ENCODE results near the gene ING3.
A peak's percentile ranks its signal among the peaks of the same experiment; 100 is the strongest.

Gene ING3, protein sequence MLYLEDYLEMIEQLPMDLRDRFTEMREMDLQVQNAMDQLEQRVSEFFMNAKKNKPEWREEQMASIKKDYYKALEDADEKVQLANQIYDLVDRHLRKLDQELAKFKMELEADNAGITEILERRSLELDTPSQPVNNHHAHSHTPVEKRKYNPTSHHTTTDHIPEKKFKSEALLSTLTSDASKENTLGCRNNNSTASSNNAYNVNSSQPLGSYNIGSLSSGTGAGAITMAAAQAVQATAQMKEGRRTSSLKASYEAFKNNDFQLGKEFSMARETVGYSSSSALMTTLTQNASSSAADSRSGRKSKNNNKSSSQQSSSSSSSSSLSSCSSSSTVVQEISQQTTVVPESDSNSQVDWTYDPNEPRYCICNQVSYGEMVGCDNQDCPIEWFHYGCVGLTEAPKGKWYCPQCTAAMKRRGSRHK

GRCh38 chr7:120950539-120951308 lies at the start of gene ING3:
TSS of gene ING3 (plus strand) at chr7:120950777. CDS start at chr7:120950897, 120 bp downstream.
- peak; percentile 95 to 96 for ATAC-seq

DNA sequence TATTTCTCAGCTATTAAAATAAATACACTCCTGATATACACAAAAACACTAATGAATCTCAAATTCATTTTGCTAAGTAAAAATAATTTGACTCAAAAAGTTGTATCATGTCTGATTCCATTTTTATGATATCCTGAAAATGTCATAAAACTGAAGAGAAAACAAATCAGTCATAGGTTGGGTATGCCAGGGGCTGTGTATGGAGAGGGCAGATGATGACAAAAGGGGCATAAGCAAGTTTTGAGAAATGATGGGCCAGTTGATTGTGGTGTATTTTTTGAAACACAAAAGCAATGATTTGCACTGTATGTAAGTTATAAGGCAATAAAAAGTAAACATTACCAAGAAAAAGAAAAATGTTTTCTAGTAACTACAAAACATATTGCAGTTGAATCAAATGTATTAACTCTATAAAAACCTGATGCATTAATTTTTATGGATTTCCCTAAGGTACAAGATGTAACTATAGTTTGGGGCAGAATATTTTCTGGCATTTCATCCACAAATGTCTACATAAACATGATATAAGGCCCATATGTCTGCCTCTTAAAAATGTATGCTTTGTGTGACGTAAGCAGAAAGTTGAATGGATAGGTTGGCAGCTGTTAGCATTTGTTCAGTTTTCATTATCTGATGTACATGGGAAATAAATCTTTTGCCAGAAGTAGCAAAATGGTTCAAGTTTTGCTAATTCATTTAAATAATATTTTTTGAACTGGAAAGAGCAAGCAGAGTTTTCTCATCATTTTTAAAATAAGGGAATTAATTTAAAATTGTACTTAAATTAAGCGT lies 35.1 kb upstream of the ING3 start:
- ATAC-seq: no peak

- ATAC-seq: no peak
Observed at GRCh38 chr7:120916121-120916520, 34.5 kb upstream of the ING3 start.

GRCh38 chr7:120916538-120916937 lies 34.0 kb upstream of the ING3 start:
- ATAC-seq: no peak

- no peak for ATAC-seq
Observed at GRCh38 chr7:120919466-120919865, 31.1 kb upstream of the ING3 start.

DNA sequence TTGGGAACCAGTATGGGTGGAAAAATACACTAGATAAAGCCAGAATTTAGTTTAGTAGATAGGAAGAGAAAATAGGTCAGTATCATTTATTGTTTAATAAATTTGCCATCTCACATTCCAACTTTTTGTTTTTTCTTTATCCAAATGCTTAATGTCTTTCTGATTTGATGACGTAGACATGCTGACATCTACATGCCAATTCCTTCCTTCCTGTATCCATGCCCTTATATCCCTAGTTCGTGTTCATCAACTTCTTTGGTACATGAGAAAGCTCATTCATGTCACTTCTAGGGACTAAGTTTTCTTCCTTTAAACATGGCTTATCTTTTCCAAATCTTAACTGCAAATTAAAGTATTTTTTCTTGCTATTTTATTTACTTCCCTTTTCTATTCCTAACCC lies 30.5 kb upstream of the ING3 start:
- ATAC-seq: no peak

DNA sequence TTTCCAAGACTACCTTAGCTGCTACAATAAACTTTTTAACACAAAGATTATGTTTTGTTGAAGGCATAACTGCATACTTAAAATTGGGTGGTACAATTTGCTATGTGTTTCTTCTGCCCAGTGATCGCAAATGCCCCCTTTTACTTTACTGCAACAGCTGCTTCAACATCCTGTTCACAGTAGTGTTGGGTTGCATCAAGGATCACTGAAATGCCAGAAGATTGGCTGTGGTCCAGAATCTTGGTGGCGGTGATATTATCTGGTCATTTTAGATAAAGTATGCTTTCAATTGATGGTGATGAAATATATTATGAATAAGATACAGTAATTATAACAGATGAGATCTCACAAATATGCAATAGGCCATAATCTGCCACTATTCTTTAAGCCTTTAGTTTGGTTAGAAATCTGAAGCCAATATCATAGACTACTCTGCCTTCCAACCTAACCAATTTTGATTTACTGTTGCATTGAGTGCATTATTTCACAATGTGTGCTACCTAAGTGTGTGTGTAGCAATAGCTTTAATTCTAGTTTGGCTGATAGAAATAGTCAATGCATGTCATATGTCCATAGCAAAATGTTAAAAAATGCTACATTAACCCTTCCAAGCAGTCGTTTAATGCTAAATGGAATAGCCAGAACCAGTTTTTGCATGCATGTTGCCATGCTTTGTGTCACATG lies 29.8 kb upstream of the ING3 start:
- ATAC-seq: no peak

DNA sequence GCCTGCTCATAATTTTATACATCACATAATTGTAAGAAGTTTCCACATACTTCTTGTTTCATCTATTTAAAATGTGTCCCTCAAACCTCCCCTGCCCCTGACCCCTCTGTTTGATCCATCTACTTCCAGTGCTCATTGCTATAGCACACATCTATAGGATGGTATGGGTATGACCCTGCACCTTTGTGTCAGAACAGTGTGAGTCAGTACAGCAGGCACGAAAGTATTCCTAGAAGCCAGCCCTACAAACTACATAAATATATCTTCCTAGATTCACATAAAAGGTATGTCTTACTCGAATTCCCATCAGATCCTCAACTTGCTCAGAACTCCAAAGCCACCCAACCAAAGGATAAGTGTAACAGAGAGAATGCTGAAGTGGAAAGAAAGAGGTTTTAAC lies 25.7 kb upstream of the ING3 start:
- ATAC-seq: no peak

DNA sequence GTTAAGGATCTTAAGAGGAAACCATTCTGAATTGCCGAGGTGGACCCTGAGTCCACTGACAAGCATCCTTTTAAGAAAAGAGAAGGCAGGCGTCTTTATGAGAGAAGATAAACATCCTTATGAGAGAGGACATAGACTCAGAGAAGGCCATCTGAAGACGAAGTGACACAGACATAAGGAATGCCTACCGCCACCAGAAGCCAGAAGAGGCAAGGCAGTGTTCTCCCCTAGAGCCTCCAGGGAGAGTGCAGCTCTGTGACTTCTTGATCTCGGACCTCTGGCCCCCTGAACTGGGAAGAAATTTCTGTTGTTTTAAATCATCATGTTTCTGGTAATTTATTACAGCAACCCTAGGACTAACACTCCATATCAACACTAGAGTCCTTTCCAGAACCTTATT lies 25.2 kb upstream of the ING3 start:
- ATAC-seq: no peak

GRCh38 chr7:120926943-120927346 lies 23.6 kb upstream of the ING3 start:
- ATAC-seq: no peak

DNA sequence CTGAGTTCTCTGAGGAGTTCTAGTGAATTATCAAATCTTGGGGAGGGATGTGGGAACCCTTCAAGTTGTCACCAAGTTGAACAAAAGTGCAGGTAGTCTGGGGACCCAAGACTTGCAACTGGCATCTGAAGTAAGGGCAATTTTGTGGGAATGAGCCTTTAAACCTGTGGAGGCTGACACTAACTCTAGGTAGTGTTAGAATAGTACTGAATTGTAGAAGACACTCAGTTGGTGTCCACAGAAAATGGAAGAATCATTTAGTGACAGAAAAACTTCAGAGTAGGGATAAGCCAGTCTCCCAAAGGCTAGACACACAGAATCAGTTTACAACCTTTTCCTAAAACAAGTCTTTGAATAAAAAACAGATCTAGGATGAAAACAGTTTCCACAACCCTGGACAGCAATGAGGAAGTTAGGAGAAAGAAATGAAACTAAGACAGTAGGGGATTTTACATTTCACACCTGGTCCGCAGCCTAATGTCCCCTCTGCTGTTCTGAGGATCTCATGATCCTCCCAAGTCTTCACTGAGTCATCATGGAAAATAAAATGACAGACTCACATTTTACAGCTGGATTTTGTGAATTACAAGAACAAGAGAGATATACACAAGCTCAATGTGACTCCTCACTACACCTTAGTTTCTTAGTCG lies 23.0 kb upstream of the ING3 start:
- no peak for ATAC-seq

- ATAC-seq: no peak
Observed at GRCh38 chr7:120931243-120931642, 19.3 kb upstream of the ING3 start.

DNA sequence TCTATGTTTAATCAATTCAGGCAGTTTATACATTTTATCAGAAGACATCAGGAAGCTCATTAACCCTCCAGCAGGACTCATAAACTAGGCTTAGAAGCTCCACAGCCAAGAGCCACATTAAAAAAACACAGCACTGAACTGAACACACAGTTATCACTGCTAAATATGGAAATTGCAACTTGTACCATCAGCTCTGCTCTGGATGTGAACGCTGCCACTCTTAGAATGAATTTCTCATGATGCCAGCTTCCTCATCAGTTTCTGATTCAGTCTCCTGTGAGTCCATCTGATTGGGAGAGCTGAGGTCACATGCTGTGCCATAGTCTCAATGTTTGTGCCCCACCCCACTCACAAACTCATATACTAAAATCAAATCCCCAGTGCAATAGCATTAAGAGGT lies 17.1 kb upstream of the ING3 start:
- peak in 1 of 2 donors; percentile 58 for ATAC-seq

DNA sequence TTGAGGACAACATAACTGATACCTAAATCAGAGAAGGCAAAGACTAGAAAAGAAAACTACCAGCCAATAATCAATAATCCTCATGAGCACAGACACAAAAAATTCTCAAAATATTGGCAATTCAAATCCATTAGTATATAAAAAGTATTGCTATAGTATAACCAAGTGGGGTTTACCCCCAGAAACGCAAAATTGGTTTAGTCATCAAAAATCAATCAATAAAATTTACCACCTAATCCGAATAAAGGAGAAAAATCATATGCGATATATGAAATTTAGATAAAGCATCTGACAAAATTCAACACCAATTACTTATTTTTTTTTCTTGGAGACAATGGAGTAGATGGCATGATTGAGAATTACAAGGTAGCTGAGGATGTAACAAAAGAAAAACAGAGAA lies 11.2 kb upstream of the ING3 start:
- no peak for ATAC-seq

- ATAC-seq: no peak
Observed at GRCh38 chr7:120941064-120941463, 9.5 kb upstream of the ING3 start.

GRCh38 chr7:120941856-120942255 lies 8.7 kb upstream of the ING3 start:
- no peak for ATAC-seq

DNA sequence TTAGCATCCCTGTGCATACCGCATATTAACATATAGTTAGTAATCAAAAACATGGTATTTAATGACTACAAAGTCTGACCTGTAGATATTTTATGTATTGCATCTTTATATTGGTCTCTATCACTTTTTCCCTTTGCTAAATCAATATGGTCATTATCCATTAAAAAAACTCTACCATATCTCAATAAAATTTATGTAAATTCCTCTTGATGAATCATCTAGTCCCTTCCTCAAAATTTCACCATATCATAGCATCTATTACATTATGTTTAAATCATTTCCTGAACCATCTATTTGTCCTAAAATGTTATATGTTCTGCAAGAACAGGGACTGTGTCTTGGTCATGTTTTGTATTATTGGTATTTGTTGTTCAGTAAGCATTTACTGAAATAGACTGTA lies 7.7 kb upstream of the ING3 start:
- ATAC-seq: no peak

DNA sequence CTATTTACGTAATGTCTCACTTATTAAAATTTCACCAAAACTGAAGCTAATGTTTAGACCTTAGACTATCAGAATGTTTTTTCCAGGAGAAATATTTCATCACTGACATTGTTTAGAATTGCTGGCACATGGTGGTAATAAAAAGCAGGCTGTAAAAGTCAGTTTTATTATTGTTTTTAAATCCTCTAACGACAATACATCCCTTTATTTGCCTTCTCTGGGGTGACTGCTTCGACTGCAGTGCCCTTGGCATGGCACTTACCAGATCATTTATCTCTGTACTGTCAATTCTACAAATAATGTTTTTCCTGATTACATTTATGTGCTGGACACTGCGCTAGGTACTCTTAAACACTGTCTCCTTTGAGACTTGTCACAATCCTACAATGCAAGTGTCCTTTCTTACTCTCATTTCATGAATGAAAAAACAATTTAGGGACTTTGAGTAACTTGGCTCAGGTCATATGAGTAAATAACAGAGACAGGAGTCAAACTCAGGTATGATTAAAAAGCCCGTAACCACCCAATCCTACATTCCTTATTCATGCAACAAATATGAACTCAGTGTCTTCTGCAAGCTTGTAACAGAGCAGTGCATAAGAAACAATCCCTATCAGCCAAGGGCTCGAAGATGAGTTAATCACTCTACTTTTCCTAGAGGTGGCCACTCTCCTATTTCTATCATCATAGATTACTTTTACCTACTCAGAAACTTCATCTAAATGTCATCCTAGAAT lies 5.6 kb upstream of the ING3 start:
- no peak for ATAC-seq

DNA sequence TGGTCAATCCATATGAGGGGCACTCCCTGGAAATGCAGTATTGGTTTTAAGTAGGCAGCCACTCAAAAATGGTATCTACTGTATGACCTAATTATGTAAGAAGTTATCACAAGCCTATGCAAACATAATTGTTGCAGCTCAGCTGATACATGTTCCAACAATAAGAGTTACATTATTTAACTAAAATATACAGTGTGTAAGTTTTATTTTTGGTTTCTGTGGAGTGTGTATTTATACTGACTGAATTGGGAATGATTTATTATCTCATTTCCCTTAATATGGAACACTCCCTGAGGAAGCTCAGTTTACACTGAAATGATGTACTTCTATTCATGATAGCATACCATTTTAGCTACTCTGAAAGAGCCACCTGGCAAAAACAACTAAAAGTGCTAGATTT lies 2.6 kb upstream of the ING3 start:
- no peak for ATAC-seq

- no peak for ATAC-seq
Observed at GRCh38 chr7:120949393-120949911, 1.1 kb upstream of the ING3 start.

DNA sequence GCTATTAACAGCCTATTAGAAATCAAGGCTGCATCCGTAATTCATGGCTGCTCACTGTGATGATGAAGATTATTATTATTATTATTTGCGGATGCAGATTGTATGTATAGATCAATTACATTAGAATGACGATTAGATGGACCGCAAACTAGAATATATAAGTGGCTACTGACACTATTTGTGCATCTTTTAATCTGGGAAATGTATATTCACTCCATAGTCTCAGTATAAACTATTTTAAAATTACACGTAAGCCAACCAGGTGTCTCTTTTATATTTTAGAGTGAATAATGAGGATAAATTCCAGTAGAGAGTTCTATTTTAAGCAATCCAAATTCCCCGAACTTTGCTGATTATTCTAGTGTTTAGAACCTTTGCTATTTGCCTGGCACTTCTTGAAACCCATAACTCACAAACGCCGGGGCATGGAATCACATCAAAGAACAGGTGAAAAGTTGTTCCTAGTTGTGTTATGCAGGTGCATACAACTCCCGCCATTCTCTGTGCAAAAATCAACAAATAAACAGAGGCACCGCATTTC lies 509 bp upstream of the ING3 start:
- ATAC-seq: no peak

Measured in activated CD4-positive, CD25-positive, alpha-beta regulatory T cell treated with anti-CD3 and anti-CD28 coated beads, Interleukin-2, amount 50 U/mL, for 24 hours (primary cell).